ENCODE data around the gene MEIKIN. TPM values are rescaled to one million over a fixed set of nuclear protein-coding genes. Genes with fewer than 3 reads are reported as not detected.
"Not testable (repeated sequence)": the region's sequence is repeated elsewhere in the genome, so short reads cannot be mapped to it uniquely, and the experiment has no call there.

The MEIKIN gene
- total RNA-seq, 2 experiments from 2014 or later: not detected

- ATAC-seq (no peak), DNase-seq (no peak)
- Mint-ChIP-seq H3K36me3 (ENCODE audit: low read depth) (no peaks in the 10 kb centered on the region), H3K27me3 (no peaks in the 10 kb centered on the region), H3K9me3 (ENCODE audit: low read depth) (no peaks in the 10 kb centered on the region), H3K4me3 (no peak overlapping the region), H3K27ac (no peak overlapping the region), H3K4me1 (no peaks in the 10 kb centered on the region)
- intact Hi-C loops (cut with DNase I, micrococcal nuclease): no loop called here
- POLR2A ChIA-PET: no interaction called here
- CTCF ChIA-PET: no interaction called here
These were observed 1.5 kb downstream of the MEIKIN start for GRCh38 chr5:131943916-131944315.

- no peak overlapping the region for H3K27ac Mint-ChIP-seq
- intact Hi-C loops (cut with DNase I, micrococcal nuclease): no loop called here
- no peaks in the 10 kb centered on the region for H3K36me3 Mint-ChIP-seq (ENCODE audit: low read depth)
- no peaks in the 10 kb centered on the region for H3K4me1 Mint-ChIP-seq
- H3K27me3 Mint-ChIP-seq: no peaks in the 10 kb centered on the region
- DNase-seq (no peak), ATAC-seq (no peak)
- H3K4me3 Mint-ChIP-seq: no peak overlapping the region
- POLR2A ChIA-PET: no interaction called here
- CTCF ChIA-PET: no interaction called here
- no peaks in the 10 kb centered on the region for H3K9me3 Mint-ChIP-seq (ENCODE audit: low read depth)
These were observed 3.4 kb downstream of the MEIKIN start for GRCh38 chr5:131942016-131942415.

GRCh38 chr5:131939690-131940345 lies 5.6 kb downstream of the MEIKIN start:
- ChIA-PET POLR2A (no interaction called here), CTCF (interaction anchor here (0.9 kb wide), 1 partner anchor 123 kb away, joined by 3 read pairs; no protein-coding TSS in a partner anchor)
- peaks cover 6% of the 10 kb centered on the region for H3K4me1 Mint-ChIP-seq
- H3K27ac Mint-ChIP-seq: no peak overlapping the region
- H3K4me3 Mint-ChIP-seq: no peak overlapping the region
- no peak for DNase-seq
- intact Hi-C loops (cut with DNase I, micrococcal nuclease): no loop called here
- H3K36me3 Mint-ChIP-seq (ENCODE audit: low read depth): no peaks in the 10 kb centered on the region
- H3K9me3 Mint-ChIP-seq (ENCODE audit: low read depth): no peaks in the 10 kb centered on the region
- peaks cover 2% of the 10 kb centered on the region for H3K27me3 Mint-ChIP-seq
- ATAC-seq: no peak

GRCh38 chr5:131932235-131932634 lies 13.2 kb downstream of the MEIKIN start:
- no peak for ATAC-seq
- Mint-ChIP-seq H3K36me3 (ENCODE audit: low read depth) (peaks cover 5% of the 10 kb centered on the region), H3K27me3 (peaks cover 2% of the 10 kb centered on the region), H3K9me3 (ENCODE audit: low read depth) (peaks cover 27% of the 10 kb centered on the region), H3K4me3 (no peak overlapping the region), H3K27ac (no peak overlapping the region), H3K4me1 (peaks cover 6% of the 10 kb centered on the region)
- no peak for DNase-seq
- POLR2A ChIA-PET: no interaction called here
- intact Hi-C loops (cut with DNase I, micrococcal nuclease): no loop called here
- CTCF ChIA-PET: interaction anchor here (1.0 kb wide), 2 partner anchors 24 to 76 kb away, joined by 3 to 4 read pairs; no protein-coding TSS in a partner anchor

- Mint-ChIP-seq H3K9me3 (ENCODE audit: low read depth) (peaks cover 38% of the 10 kb centered on the region), H3K36me3 (ENCODE audit: low read depth) (peaks cover 7% of the 10 kb centered on the region), H3K27ac (no peak overlapping the region), H3K27me3 (peaks cover 2% of the 10 kb centered on the region), H3K4me3 (no peak overlapping the region), H3K4me1 (no peaks in the 10 kb centered on the region)
- intact Hi-C loops (cut with DNase I, micrococcal nuclease): no loop called here
- no peak for DNase-seq
- CTCF ChIA-PET: no interaction called here
- POLR2A ChIA-PET: no interaction called here
- ATAC-seq: no peak
These were observed 16.5 kb downstream of the MEIKIN start for GRCh38 chr5:131928957-131929356.

- Mint-ChIP-seq H3K4me3 (no peak overlapping the region), H3K27ac (no peak overlapping the region), H3K27me3 (peaks cover 2% of the 10 kb centered on the region), H3K4me1 (no peaks in the 10 kb centered on the region), H3K9me3 (ENCODE audit: low read depth) (peaks cover 38% of the 10 kb centered on the region), H3K36me3 (ENCODE audit: low read depth) (peaks cover 2% of the 10 kb centered on the region)
- CTCF ChIA-PET: interaction anchor here (0.9 kb wide), 1 partner anchor 17 kb away, joined by 3 read pairs; no protein-coding TSS in a partner anchor
- intact Hi-C loops (cut with DNase I, micrococcal nuclease): no loop called here
- no peak for ATAC-seq
- no peak for DNase-seq
- POLR2A ChIA-PET: no interaction called here
These were observed 19.3 kb downstream of the MEIKIN start for GRCh38 chr5:131926168-131926567.

GRCh38 chr5:131916481-131916880 lies 29.0 kb downstream of the MEIKIN start:
- ATAC-seq: no peak
- no peaks in the 10 kb centered on the region for H3K4me1 Mint-ChIP-seq
- H3K27me3 Mint-ChIP-seq: no peaks in the 10 kb centered on the region
- H3K4me3 Mint-ChIP-seq: no peak overlapping the region
- no peaks in the 10 kb centered on the region for H3K9me3 Mint-ChIP-seq (ENCODE audit: low read depth)
- ChIA-PET CTCF (interaction anchor here (0.6 to 0.7 kb wide), 2 partner anchors 11 to 284 kb away, joined by 3 read pairs; no protein-coding TSS in a partner anchor), POLR2A (no interaction called here)
- no peak overlapping the region for H3K27ac Mint-ChIP-seq
- H3K36me3 Mint-ChIP-seq (ENCODE audit: low read depth): no peaks in the 10 kb centered on the region
- intact Hi-C loops (cut with DNase I, micrococcal nuclease): no loop called here
- DNase-seq: no peak

- no peaks in the 10 kb centered on the region for H3K36me3 Mint-ChIP-seq (ENCODE audit: low read depth)
- no peak overlapping the region for H3K4me3 Mint-ChIP-seq
- ChIA-PET POLR2A (no interaction called here), CTCF (no interaction called here)
- DNase-seq (no peak), ATAC-seq (no peak)
- no peaks in the 10 kb centered on the region for H3K27me3 Mint-ChIP-seq
- intact Hi-C loops (cut with DNase I, micrococcal nuclease): no loop called here
- no peak overlapping the region for H3K27ac Mint-ChIP-seq
- H3K9me3 Mint-ChIP-seq (ENCODE audit: low read depth): no peaks in the 10 kb centered on the region
- no peaks in the 10 kb centered on the region for H3K4me1 Mint-ChIP-seq
These were observed 31.0 kb downstream of the MEIKIN start for GRCh38 chr5:131914472-131914871.

GRCh38 chr5:131913603-131914002 lies 31.9 kb downstream of the MEIKIN start:
- Mint-ChIP-seq H3K27ac (no peak overlapping the region), H3K36me3 (ENCODE audit: low read depth) (no peaks in the 10 kb centered on the region), H3K27me3 (no peaks in the 10 kb centered on the region), H3K4me3 (no peak overlapping the region), H3K9me3 (ENCODE audit: low read depth) (no peaks in the 10 kb centered on the region), H3K4me1 (no peaks in the 10 kb centered on the region)
- ATAC-seq (no peak), DNase-seq (no peak)
- intact Hi-C loops (cut with DNase I, micrococcal nuclease): no loop called here
- ChIA-PET CTCF (no interaction called here), POLR2A (no interaction called here)

GRCh38 chr5:131906668-131907067 lies 38.8 kb downstream of the MEIKIN start:
- DNase-seq: no peak
- ChIA-PET POLR2A (no interaction called here), CTCF (no interaction called here)
- peak; percentile 55 for ATAC-seq
- Mint-ChIP-seq H3K4me1 (peaks cover 25% of the 10 kb centered on the region), H3K27me3 (no peaks in the 10 kb centered on the region), H3K27ac (no peak overlapping the region), H3K9me3 (ENCODE audit: low read depth) (peaks cover 31% of the 10 kb centered on the region), H3K4me3 (no peak overlapping the region), H3K36me3 (ENCODE audit: low read depth) (peaks cover 17% of the 10 kb centered on the region)
- intact Hi-C loops (cut with DNase I, micrococcal nuclease): no loop called here

- peaks cover 20% of the 10 kb centered on the region for H3K36me3 Mint-ChIP-seq (ENCODE audit: low read depth)
- CTCF ChIA-PET; H3K27me3 Mint-ChIP-seq; H3K4me3 Mint-ChIP-seq; POLR2A ChIA-PET; DNase-seq; intact Hi-C loops (cut with DNase I, micrococcal nuclease): not testable (repeated sequence)
- peaks cover 32% of the 10 kb centered on the region for H3K4me1 Mint-ChIP-seq
- ATAC-seq: peak; percentile 71
- H3K9me3 Mint-ChIP-seq (ENCODE audit: low read depth): peaks cover 33% of the 10 kb centered on the region
- peak overlapping the region; percentile 5 for H3K27ac Mint-ChIP-seq
These were observed 43.2 kb downstream of the MEIKIN start for GRCh38 chr5:131902266-131902665.

GRCh38 chr5:131899686-131900085 lies 45.8 kb downstream of the MEIKIN start:
- Mint-ChIP-seq H3K36me3 (ENCODE audit: low read depth) (peaks cover 16% of the 10 kb centered on the region), H3K4me3 (no peak overlapping the region), H3K27ac (no peak overlapping the region), H3K4me1 (peaks cover 23% of the 10 kb centered on the region), H3K9me3 (ENCODE audit: low read depth) (peaks cover 39% of the 10 kb centered on the region), H3K27me3 (peaks cover 2% of the 10 kb centered on the region)
- intact Hi-C loops (cut with DNase I, micrococcal nuclease): no loop called here
- CTCF ChIA-PET: no interaction called here
- POLR2A ChIA-PET: no interaction called here
- ATAC-seq (no peak), DNase-seq (no peak)

All from activated CD4-positive, alpha-beta T cell treated with anti-CD3 and anti-CD28 coated beads for 36 hours (primary cell).